ENCODE results near the gene HES7.
A peak's percentile ranks its signal among the peaks of the same experiment; 100 is the strongest.
"Not testable (repeated sequence)": the region's sequence is repeated elsewhere in the genome, so short reads cannot be mapped to it uniquely, and the experiment has no call there.

HES7 gene

GRCh38 chr17:8123695-8124349 is at the start of gene HES7:
Gene HES7, minus strand, starts transcription at chr17:8124106. Its CDS starts 22 bp downstream, at chr17:8124084.
- Histone ChIP-seq H3K9me3 (ENCODE audit: severe bottlenecking) (no peaks in the 10 kb centered on the region), H3K4me3 (ENCODE audit: low read depth, low read length) (peak within 1 kb of the TSS; percentile 56), H3K27ac (no peak within 1 kb of the TSS), H3K36me3 (no peaks in the 10 kb centered on the region), H3K27me3 (ENCODE audit: insufficient read depth, low read depth, severe bottlenecking) (peaks cover 27% of the 10 kb centered on the region)
- DNase-seq, result peak; percentile 35
- no peak for TF ChIP-seq CTCF (IDR thresholded peaks at IDR 0.05; ENCODE audit: low read depth, low read length)

DNA sequence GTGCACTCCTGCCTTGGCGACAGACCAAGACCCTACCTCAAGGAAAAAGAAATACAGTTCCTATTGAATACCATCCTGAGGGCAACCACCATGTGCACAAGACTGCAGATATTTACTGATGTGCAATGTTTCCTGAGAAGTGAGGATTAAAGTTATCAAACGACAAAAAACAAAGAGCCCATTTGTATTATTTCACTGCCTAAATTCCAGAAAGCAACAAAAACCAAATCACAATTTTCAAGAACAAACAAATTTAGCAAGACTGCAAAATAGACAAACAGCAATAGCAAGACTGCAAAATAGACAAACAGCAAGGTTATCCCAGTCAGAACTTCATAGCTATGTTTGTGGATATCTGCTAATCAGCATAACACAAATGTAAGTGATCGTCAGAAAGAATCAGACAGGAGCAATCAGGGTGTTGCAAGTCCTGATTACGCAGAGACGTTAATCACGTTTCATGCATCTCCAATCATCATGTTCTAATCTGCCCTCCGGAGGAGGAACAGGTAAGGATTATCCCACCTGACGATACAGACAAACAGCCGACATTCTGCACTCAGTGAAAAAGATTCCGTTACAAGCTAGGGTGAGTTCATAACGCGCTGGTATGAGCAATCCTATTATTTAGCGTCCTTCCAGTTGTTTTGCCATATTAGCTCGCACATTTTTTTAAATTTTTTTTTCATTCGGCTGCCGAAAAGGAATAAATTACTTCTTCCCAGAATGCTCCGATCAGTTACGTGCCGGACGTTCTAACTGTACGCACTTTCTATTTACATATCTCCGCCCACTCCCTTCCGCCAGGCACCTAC is 49.4 kb upstream of the HES7 start:
- no peaks in the 10 kb centered on the region for H3K27me3 ChIP-seq (ENCODE audit: insufficient read depth, low read depth, severe bottlenecking)
- H3K36me3 ChIP-seq, result no peaks in the 10 kb centered on the region
- peak; percentile 84 for DNase-seq
- peak overlapping the region; percentile 50 for H3K4me3 ChIP-seq (ENCODE audit: low read depth, low read length)
- no peaks in the 10 kb centered on the region for H3K9me3 ChIP-seq (ENCODE audit: severe bottlenecking)
- no peak for TF ChIP-seq CTCF (IDR thresholded peaks at IDR 0.05; ENCODE audit: low read depth, low read length)
- peak overlapping the region; percentile 99 for H3K27ac ChIP-seq

GRCh38 chr17:8170186-8170585 is 46.3 kb upstream of the HES7 start:
- Histone ChIP-seq H3K27ac (peak overlapping the region; percentile 66), H3K4me3 (ENCODE audit: low read depth, low read length) (peak overlapping the region; percentile 51)
- not testable (repeated sequence) for H3K36me3 ChIP-seq; H3K27me3 ChIP-seq (ENCODE audit: insufficient read depth, low read depth, severe bottlenecking); H3K9me3 ChIP-seq (ENCODE audit: severe bottlenecking)
- DNase-seq, result peak; percentile 80

- no peak overlapping the region for H3K4me3 ChIP-seq (ENCODE audit: low read depth, low read length)
- no peaks in the 10 kb centered on the region for H3K9me3 ChIP-seq (ENCODE audit: severe bottlenecking)
- H3K36me3 ChIP-seq, result peaks cover 1% of the 10 kb centered on the region; the same call in 1 of the 2 replicates
- no peak overlapping the region for H3K27ac ChIP-seq
- no peaks in the 10 kb centered on the region for H3K27me3 ChIP-seq (ENCODE audit: insufficient read depth, low read depth, severe bottlenecking)
- no peak for TF ChIP-seq CTCF (IDR thresholded peaks at IDR 0.05; ENCODE audit: low read depth, low read length)
- DNase-seq, result no peak
Observed at GRCh38 chr17:8167526-8167925, 43.6 kb upstream of the HES7 start.

GRCh38 chr17:8166731-8167130 is 42.8 kb upstream of the HES7 start:
- no peak for DNase-seq
- no peak for TF ChIP-seq CTCF (IDR thresholded peaks at IDR 0.05; ENCODE audit: low read depth, low read length)
- H3K4me3 ChIP-seq (ENCODE audit: low read depth, low read length), result no peak overlapping the region
- no peaks in the 10 kb centered on the region for H3K9me3 ChIP-seq (ENCODE audit: severe bottlenecking)
- H3K36me3 ChIP-seq, result peaks cover 7% of the 10 kb centered on the region
- no peaks in the 10 kb centered on the region for H3K27me3 ChIP-seq (ENCODE audit: insufficient read depth, low read depth, severe bottlenecking)
- no peak overlapping the region for H3K27ac ChIP-seq

DNA sequence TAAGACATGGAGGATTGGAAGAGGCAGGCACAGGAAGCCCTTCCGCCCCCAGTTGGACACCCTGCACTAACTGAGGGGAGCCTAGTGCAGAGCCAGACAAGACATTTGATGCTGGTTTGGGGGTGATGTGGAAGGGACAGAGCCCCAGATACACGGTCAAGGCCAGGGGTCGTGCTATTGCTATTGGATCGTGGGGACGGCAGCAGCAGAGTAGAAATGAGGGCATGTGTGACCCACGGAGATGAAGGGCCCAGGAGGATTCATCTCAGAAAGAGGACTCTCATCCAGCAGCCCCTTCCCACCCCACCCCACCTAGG is 40.9 kb upstream of the HES7 start:
- Histone ChIP-seq H3K27ac (peak overlapping the region; percentile 98), H3K27me3 (ENCODE audit: insufficient read depth, low read depth, severe bottlenecking) (no peaks in the 10 kb centered on the region), H3K4me3 (ENCODE audit: low read depth, low read length) (peak overlapping the region; percentile 82), H3K36me3 (peaks cover 21% of the 10 kb centered on the region), H3K9me3 (ENCODE audit: severe bottlenecking) (no peaks in the 10 kb centered on the region)
- no peak for DNase-seq
- no peak for TF ChIP-seq CTCF (IDR thresholded peaks at IDR 0.05; ENCODE audit: low read depth, low read length)
